Measurements from ENCODE around the gene SWI5. TPM values are rescaled to one million over a fixed set of nuclear protein-coding genes. Genes with fewer than 3 reads are reported as not detected.

The SWI5 gene
- total and polyA plus RNA-seq, 9 of the 15 experiments (the other 6 are each of a cell fraction or from before 2014, with no cell fraction given): 62.8 to 133 (median 95.9) TPM

DNA sequence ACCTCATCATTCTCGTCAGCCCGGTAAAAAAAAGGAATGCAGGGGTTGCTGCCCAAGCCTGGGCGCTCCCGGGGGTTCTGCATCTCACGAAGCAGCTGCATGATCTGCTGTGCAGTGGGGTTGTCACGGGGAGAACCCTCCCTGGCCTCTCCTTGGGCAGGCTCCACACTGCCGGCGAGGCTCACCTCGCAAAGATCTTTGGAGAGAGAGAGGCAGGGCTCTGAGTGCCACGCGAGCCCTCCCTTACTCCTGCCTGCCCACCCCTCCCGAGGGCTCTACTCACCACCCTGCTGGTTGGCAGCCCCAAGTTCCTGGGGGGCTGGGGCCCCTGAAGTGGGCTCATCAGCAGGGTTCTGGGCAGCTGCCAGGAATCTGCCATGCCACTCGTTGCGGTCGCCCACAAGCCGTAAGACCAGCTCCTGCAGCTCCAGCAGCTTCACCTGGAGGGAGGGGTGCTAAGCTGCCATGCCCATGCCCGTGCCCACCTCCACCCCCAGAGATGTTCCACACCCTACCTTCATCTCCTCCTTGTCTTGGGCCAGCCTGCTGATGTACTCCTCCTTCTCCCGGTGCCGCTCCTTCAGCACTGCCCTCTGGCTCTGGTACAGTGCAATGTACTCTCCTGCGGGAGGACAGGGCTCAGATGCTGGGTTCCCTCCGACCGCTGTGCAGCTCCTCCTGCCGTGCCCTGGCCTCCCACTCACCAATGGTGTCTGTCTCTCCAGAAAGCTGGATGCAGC, 18.8 kb upstream of the SWI5 start:
- intact Hi-C loops (cut with micrococcal nuclease) (no loop called here), in situ Hi-C loops (cut with MboI) (no loop called here)
- no peaks in the 10 kb centered on the region for H3K9me3 ChIP-seq (replicated peaks; ENCODE audit: control insufficient read depth, insufficient read depth, low read depth, low read length)
- FAIRE-seq (no peak), ATAC-seq (no peak), DNase-seq (ENCODE audit: extremely low read depth in 1 of 4, low spot score in 3 of 4) (no peak)
- H3K36me3 ChIP-seq (ENCODE audit: control insufficient read depth, insufficient read depth, low read length): peaks cover 82% of the 10 kb centered on the region; the same call in 2 of the 3 replicates
- 92% methylated on average over 23 of the region's 23 CpGs for WGBS (ENCODE audit: insufficient coverage, low coverage, missing lambda C conversion rate)
- H2AFZ ChIP-seq (ENCODE audit: low read depth, low read length): no peak overlapping the region
- peak overlapping the region in 1 of 2 experiments; percentile 43; a peak in 2 of 4 replicates for H3K9ac ChIP-seq (ENCODE audit: insufficient read depth in 1 of 2, low read depth in 2 of 2, low read length in 2 of 2)
- H3K4me1 ChIP-seq (replicated peaks in 1 of 2; ENCODE audit: control insufficient read depth in 2 of 2, insufficient read depth in 2 of 2, low read length in 2 of 2): peaks cover 31 to 56% of the 10 kb centered on the region in 2 experiments
- ChIA-PET CTCF (ENCODE audit: low intra/inter-chr PET ratio) (no interaction called here), POLR2A (interaction anchor here (0.6 to 1.7 kb wide), 10 partner anchors 14 to 413 kb away, joined by 3 to 5 read pairs (median 3); partner anchors contain the start of genes BBLN, GOLGA2 and SWI5)
- H3K27ac ChIP-seq (ENCODE audit: extremely low read depth, low read depth, low read length): no peak overlapping the region
- H3K4me2 ChIP-seq (ENCODE audit: insufficient read depth, low read length): no peak overlapping the region
- H3K27me3 ChIP-seq (ENCODE audit: control insufficient read depth in 2 of 2, insufficient read depth in 2 of 2, low read length in 2 of 2): no peaks in the 10 kb centered on the region
- peaks cover 3% of the 10 kb centered on the region; the same call in 1 of the 2 replicates for H4K20me1 ChIP-seq (replicated peaks; ENCODE audit: control insufficient read depth, insufficient read depth, low read length)
- H3K9me1 ChIP-seq (ENCODE audit: control insufficient read depth, insufficient read depth, low read length): no peaks in the 10 kb centered on the region
- no peak overlapping the region for H3K4me3 ChIP-seq
- H3K79me2 ChIP-seq (ENCODE audit: control insufficient read depth, insufficient read depth, low read length): peaks cover 12% of the 10 kb centered on the region; the same call in 2 of the 3 replicates
- BruUV-seq (replicated peaks): no TSS peak
- TF ChIP-seq RBM39 (optimal IDR thresholded peaks at IDR 0.05; ENCODE audit: low read depth, low read length) (no peak), ILF3 (IDR thresholded peaks at IDR 0.05; ENCODE audit: borderline replicate concordance) (no peak), STAG1 (CRISPR knock-in tag; IDR thresholded peaks at IDR 0.05; ENCODE audit: borderline replicate concordance) (no peak), WHSC1 (IDR thresholded peaks at IDR 0.05; ENCODE audit: low read length) (peak; percentile 51), MTA2 (IDR thresholded peaks at IDR 0.05; ENCODE audit: low read depth) (no peak), HBP1 (CRISPR knock-in tag; IDR thresholded peaks at IDR 0.05) (no peak), BACH1 (tag; IDR thresholded peaks at IDR 0.05) (no peak)
- TF ChIP-seq, protein P1, sequence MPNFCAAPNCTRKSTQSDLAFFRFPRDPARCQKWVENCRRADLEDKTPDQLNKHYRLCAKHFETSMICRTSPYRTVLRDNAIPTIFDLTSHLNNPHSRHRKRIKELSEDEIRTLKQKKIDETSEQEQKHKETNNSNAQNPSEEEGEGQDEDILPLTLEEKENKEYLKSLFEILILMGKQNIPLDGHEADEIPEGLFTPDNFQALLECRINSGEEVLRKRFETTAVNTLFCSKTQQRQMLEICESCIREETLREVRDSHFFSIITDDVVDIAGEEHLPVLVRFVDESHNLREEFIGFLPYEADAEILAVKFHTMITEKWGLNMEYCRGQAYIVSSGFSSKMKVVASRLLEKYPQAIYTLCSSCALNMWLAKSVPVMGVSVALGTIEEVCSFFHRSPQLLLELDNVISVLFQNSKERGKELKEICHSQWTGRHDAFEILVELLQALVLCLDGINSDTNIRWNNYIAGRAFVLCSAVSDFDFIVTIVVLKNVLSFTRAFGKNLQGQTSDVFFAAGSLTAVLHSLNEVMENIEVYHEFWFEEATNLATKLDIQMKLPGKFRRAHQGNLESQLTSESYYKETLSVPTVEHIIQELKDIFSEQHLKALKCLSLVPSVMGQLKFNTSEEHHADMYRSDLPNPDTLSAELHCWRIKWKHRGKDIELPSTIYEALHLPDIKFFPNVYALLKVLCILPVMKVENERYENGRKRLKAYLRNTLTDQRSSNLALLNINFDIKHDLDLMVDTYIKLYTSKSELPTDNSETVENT (CRISPR knock-in tag; IDR thresholded peaks at IDR 0.05): no peak
- TF ChIP-seq, protein P2, sequence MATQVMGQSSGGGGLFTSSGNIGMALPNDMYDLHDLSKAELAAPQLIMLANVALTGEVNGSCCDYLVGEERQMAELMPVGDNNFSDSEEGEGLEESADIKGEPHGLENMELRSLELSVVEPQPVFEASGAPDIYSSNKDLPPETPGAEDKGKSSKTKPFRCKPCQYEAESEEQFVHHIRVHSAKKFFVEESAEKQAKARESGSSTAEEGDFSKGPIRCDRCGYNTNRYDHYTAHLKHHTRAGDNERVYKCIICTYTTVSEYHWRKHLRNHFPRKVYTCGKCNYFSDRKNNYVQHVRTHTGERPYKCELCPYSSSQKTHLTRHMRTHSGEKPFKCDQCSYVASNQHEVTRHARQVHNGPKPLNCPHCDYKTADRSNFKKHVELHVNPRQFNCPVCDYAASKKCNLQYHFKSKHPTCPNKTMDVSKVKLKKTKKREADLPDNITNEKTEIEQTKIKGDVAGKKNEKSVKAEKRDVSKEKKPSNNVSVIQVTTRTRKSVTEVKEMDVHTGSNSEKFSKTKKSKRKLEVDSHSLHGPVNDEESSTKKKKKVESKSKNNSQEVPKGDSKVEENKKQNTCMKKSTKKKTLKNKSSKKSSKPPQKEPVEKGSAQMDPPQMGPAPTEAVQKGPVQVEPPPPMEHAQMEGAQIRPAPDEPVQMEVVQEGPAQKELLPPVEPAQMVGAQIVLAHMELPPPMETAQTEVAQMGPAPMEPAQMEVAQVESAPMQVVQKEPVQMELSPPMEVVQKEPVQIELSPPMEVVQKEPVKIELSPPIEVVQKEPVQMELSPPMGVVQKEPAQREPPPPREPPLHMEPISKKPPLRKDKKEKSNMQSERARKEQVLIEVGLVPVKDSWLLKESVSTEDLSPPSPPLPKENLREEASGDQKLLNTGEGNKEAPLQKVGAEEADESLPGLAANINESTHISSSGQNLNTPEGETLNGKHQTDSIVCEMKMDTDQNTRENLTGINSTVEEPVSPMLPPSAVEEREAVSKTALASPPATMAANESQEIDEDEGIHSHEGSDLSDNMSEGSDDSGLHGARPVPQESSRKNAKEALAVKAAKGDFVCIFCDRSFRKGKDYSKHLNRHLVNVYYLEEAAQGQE (IDR thresholded peaks at IDR 0.05; ENCODE audit: borderline replicate concordance): no peak
- TF ChIP-seq, protein P2 (CRISPR knock-in tag; IDR thresholded peaks at IDR 0.05; ENCODE audit: low read depth): no peak
